Mammary epithelial cell (primary cell): ENCODE measurements around the gene SPECC1L.

Experiments used
- EZH2 ChIP-seq: IDR thresholded peaks from 2 replicates; pipeline ENCODE4 v1.6.1; 2012; ENCODE audit warnings: low read length, inconsistent platforms, borderline replicate concordance
- TF ChIP-seq, protein P1 (sequence below), 2 donors: IDR thresholded peaks in 1 of 2; conservative IDR thresholded peaks in 1 of 2; 2 replicates each; pipeline ENCODE4 v1.5.1; 2011 to 2012; ENCODE audit warnings: inconsistent platforms in 2 of 2, low read length in 2 of 2, mild to moderate bottlenecking in 2 of 2, control low read depth in 1 of 2, low read depth in 1 of 2; ENCODE audit not compliant: insufficient read depth in 1 of 2; ENCODE audit errors: extremely low read depth in 1 of 2

DNA sequence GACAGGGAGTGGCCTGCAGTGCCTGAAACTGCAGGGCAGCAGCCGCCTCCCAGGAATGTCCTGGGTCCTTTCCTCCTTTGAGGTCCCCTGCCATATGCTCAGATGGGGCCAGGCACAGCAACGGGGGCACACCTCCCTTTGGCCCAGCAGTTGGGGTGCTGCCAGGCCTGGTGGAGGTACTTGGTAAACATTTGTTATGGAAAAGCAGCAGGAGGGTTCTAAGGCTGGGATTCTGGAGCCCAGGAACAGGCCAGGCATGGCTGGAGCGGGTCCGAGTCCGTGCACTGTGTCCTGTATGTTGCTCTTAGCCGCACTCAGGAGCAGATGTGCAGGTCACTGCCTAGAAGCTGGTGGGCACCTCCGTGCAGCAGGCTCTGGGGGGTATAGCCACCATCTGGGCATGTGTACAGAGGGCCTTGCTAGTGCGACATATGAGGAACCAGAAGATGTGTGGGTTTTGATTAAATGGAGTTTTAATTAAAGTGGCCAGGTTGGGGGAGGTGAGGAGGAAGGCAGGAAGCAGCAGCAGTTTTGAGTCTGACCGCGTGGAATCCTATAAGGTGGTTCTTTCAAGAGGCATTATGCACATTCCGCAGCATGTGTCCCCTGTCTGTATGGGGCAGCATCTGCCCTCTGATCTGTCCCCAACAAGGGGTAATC lies 158.2 kb downstream of the SPECC1L start:
- TF ChIP-seq, protein P1, sequence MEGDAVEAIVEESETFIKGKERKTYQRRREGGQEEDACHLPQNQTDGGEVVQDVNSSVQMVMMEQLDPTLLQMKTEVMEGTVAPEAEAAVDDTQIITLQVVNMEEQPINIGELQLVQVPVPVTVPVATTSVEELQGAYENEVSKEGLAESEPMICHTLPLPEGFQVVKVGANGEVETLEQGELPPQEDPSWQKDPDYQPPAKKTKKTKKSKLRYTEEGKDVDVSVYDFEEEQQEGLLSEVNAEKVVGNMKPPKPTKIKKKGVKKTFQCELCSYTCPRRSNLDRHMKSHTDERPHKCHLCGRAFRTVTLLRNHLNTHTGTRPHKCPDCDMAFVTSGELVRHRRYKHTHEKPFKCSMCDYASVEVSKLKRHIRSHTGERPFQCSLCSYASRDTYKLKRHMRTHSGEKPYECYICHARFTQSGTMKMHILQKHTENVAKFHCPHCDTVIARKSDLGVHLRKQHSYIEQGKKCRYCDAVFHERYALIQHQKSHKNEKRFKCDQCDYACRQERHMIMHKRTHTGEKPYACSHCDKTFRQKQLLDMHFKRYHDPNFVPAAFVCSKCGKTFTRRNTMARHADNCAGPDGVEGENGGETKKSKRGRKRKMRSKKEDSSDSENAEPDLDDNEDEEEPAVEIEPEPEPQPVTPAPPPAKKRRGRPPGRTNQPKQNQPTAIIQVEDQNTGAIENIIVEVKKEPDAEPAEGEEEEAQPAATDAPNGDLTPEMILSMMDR (conservative IDR thresholded peaks at IDR 0.05 in 1 of 2, IDR thresholded peaks at IDR 0.05 in 1 of 2; ENCODE audit: extremely low read depth in 1 of 2, insufficient read depth in 1 of 2, low read depth in 1 of 2, low read length in 2 of 2): no peak
- TF ChIP-seq EZH2: no peak
